ENCODE measurements around the gene PSMD8. TPM values are rescaled to one million over a fixed set of nuclear protein-coding genes. Genes with fewer than 3 reads are reported as not detected.

Gene PSMD8
- total and polyA plus RNA-seq, 12 donors: 113 to 513 (median 302) TPM

- peak overlapping the region; percentile 7 to 95 (median 88) for H3K27ac ChIP-seq
- no peak for TF ChIP-seq CTCF (IDR thresholded peaks at IDR 0.05)
- peaks cover 11 to 35% (median 23%) of the 10 kb centered on the region in 9 donors for H3K4me1 ChIP-seq
- peak in 6 of 8 donors; percentile 26 to 62 (median 34) for ATAC-seq
- peaks cover 0 to 47% (median 20%) of the 10 kb centered on the region in 9 donors for H3K36me3 ChIP-seq
- intact Hi-C loops (cut with DNase I): loop anchor here in 2 of 10 donors (2.0 kb wide), 1 partner anchor 39 kb away; no protein-coding TSS in a partner anchor
- peak overlapping the region; percentile 53 to 90 (median 80) for H3K4me3 ChIP-seq
- no peaks in the 10 kb centered on the region for H3K27me3 ChIP-seq
- peak in 1 of 2 donors; percentile 34 for DNase-seq
- WGBS, 2 donors: 53 to 58% methylated on average over 5 of the region's 5 CpGs
- H3K9me3 ChIP-seq: no peaks in the 10 kb centered on the region
Measured at GRCh38 chr19:38375748-38376147, 1.4 kb downstream of the PSMD8 start.

DNA sequence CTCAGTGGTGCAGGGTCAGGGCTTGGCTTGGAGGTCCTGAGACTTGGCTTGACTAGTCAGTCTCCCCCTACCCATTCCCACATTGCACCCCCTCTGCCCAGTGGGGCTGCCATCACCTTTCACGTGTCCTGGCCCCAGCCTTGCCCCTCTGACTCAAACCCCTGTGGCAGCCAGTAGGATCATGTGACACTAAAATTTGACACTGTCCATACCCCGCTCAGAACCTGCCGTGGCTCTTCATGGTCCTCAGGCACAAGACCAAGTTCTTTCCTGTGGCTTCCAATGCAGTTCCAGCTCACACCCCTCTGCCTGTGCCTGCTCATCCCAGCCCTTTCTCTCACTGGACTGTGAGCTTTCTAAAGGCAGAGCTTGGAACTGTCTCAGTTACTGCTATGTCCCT is 2.2 kb downstream of the PSMD8 start:
- intact Hi-C loops (cut with DNase I): no loop called here
- WGBS, 2 donors: 50 to 64% methylated on average over 3 of the region's 3 CpGs
- peaks cover 11 to 35% (median 23%) of the 10 kb centered on the region in 9 donors for H3K4me1 ChIP-seq
- H3K27me3 ChIP-seq: no peaks in the 10 kb centered on the region
- H3K36me3 ChIP-seq: peaks cover 0 to 55% (median 28%) of the 10 kb centered on the region in 9 donors
- peak overlapping the region in 5 of 10 donors; percentile 16 to 95 (median 85) for H3K27ac ChIP-seq
- ATAC-seq (no peak), DNase-seq (no peak)
- TF ChIP-seq CTCF (IDR thresholded peaks at IDR 0.05): no peak
- H3K4me3 ChIP-seq: peak overlapping the region in 4 of 10 donors; percentile 72 to 89 (median 78)
- no peaks in the 10 kb centered on the region for H3K9me3 ChIP-seq

DNA sequence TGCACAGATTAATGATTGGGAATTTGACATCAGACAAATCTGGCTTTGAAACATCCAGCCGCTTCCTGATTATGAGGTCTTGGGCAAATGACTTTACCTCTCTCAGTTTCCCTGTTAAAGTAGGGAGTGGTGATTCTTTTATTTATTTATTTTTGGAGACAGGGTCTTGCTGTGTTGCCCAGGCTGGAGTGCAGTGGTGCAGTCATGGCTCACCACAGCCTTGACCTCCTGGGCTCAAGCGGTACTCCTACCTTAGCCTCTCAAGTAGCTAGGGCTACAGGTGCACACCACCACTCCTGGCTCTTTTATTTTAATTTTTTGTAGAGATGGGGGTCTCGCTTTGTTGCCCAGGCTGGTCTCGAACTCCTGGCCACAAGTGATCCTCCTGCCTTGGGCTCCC is 2.7 kb downstream of the PSMD8 start:
- TF ChIP-seq CTCF (IDR thresholded peaks at IDR 0.05): no peak
- 98 to 99% methylated on average over 4 of the region's 4 CpGs for WGBS, 2 donors
- Histone ChIP-seq H3K9me3 (no peaks in the 10 kb centered on the region), H3K27ac (peak overlapping the region in 1 of 10 donors; percentile 95), H3K4me3 (no peak overlapping the region), H3K4me1 (peaks cover 11 to 35% (median 23%) of the 10 kb centered on the region in 9 donors), H3K27me3 (no peaks in the 10 kb centered on the region), H3K36me3 (peaks cover 0 to 60% (median 33%) of the 10 kb centered on the region in 9 donors)
- DNase-seq (no peak), ATAC-seq (no peak)
- intact Hi-C loops (cut with DNase I): no loop called here

DNA sequence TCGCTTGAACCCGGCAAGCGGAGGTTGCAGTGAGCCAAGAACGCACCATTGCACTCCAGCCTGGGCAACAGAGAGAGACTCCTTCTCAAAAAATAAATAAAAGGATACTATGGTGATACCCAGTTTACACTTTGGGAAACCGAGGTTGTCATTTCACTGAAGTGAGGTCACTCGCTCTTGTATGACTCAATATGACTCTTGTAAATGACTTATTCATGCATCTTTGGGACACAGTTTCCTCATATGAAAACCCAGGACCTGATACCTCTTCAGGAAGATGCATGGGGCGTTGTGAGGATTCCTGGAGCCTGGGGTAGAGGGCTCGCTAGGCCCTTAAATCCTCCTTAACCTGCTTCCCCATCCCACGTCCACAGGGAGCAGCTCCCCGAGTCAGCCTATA is 4.5 kb downstream of the PSMD8 start:
- WGBS, 2 donors: 98 to 99% methylated on average over 10 of the region's 10 CpGs
- intact Hi-C loops (cut with DNase I): no loop called here
- Histone ChIP-seq H3K4me1 (peaks cover 11 to 35% (median 23%) of the 10 kb centered on the region in 9 donors), H3K27me3 (no peaks in the 10 kb centered on the region), H3K4me3 (no peak overlapping the region), H3K36me3 (peaks cover 0 to 78% (median 51%) of the 10 kb centered on the region in 9 donors), H3K27ac (no peak overlapping the region), H3K9me3 (no peaks in the 10 kb centered on the region)
- no peak for TF ChIP-seq CTCF (IDR thresholded peaks at IDR 0.05)
- DNase-seq (no peak), ATAC-seq (no peak)

Measured in heart right ventricle (tissue), 16 donors.